GM10266 (cell line): Measurements from ENCODE around the gene EDC4.

ENCODE experiments used
- DNase-seq: peaks from one replicate; pipeline ENCODE4 v3.0.0; 2012; ENCODE audit errors: extremely low spot score
- TF ChIP-seq, protein P1 (sequence below): IDR thresholded peaks from 2 replicates; pipeline ENCODE4 v1.5.1; 2012; ENCODE audit warnings: mild to moderate bottlenecking, low read depth; ENCODE audit not compliant: control insufficient read depth, insufficient read depth; ENCODE audit errors: missing control alignments

EDC4 gene

DNA sequence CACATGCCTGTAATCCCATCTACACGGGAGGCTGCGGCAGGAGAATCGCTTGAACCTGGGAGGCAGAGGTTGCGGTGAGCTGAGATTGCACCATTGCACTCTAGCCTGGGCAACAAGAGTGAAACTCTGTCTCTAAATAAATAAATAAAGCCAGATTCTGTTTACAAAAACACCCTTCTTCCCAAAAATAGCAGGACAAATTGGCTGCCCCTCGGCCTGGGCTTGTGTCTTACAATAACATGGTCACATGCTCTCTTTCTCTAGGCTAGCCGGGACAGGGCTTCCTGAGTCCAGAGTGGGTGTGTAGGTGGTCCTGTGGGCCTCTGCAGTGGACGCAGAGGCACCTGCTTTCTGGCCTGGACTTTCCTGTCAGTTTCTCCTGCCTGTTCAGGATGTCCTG lies 3.2 kb upstream of the EDC4 start:
- DNase-seq = no peak
- TF ChIP-seq, protein P1, sequence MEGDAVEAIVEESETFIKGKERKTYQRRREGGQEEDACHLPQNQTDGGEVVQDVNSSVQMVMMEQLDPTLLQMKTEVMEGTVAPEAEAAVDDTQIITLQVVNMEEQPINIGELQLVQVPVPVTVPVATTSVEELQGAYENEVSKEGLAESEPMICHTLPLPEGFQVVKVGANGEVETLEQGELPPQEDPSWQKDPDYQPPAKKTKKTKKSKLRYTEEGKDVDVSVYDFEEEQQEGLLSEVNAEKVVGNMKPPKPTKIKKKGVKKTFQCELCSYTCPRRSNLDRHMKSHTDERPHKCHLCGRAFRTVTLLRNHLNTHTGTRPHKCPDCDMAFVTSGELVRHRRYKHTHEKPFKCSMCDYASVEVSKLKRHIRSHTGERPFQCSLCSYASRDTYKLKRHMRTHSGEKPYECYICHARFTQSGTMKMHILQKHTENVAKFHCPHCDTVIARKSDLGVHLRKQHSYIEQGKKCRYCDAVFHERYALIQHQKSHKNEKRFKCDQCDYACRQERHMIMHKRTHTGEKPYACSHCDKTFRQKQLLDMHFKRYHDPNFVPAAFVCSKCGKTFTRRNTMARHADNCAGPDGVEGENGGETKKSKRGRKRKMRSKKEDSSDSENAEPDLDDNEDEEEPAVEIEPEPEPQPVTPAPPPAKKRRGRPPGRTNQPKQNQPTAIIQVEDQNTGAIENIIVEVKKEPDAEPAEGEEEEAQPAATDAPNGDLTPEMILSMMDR = no peak

GRCh38 chr16:67871256-67871655 lies 1.6 kb upstream of the EDC4 start:
- DNase-seq = no peak

DNA sequence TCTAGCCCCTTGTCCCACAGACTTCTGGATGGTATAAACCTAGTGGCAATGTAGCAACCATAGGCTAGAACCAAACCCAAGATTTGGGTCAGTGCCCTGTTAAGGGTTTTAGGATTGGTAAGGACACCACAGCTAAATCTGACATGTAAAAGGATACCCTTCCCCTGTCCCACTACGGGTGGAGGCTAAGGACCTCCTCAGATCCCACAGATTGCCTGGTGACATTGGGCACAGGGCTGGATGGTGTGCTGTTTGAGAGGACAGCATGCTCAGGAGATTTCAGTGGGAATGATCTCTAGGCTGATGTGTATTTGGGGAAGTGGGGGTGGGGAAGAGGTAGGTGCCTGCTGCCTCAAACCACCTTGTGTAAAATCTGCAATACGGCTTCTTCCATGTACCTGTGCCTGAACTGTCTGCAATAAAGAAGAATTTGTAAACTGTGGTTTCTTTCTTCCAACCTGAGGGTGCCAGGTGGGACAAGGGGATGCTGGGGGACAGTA lies 671 bp upstream of the EDC4 start:
- peak; percentile 10 for DNase-seq
- TF ChIP-seq, protein P1 = no peak

More at GRCh38 chr16:67871256-67871655, 1.6 kb upstream of the EDC4 start:
- TF ChIP-seq, protein P1 = no peak

GRCh38 chr16:67873435-67874370 lies 851 bp downstream of the EDC4 start:
- TF ChIP-seq, protein P1 = no peak
- DNase-seq = peak; percentile 36

DNA sequence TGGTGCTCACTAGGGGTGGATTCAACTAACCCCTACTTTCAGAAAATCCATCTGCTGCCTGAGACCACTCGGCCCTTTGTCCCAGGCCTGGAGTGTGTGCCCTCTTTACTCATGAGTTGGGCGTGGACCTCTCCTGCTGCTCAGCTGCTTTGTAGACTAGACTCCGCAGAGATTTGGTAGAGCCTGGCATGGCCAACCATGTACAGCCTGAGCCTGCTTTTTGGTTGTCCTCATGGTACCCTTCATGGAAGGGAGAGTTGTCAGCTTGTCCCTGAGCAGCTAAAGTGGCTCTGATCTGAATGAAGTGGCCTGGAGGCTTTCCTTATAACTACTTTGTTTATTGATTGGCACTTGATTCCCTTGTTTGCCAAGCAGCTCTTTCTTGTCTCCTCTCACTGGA lies 1.5 kb downstream of the EDC4 start:
- TF ChIP-seq, protein P1 = no peak
- no peak for DNase-seq

- TF ChIP-seq, protein P1 = no peak
- DNase-seq = no peak
Measured at GRCh38 chr16:67877064-67877463, 4.2 kb downstream of the EDC4 start.

- TF ChIP-seq, protein P1 = no peak
- no peak for DNase-seq
Measured at GRCh38 chr16:67878232-67878631, 5.4 kb downstream of the EDC4 start.
